Loucy (cell line): ENCODE results near the gene SARNP.

ENCODE experiments used
- H2AFZ ChIP-seq: fragments of 200-600 bp; sonication (generic); 2 replicates; pipeline ENCODE4 v1.6.0; 2016; ENCODE audit warnings: antibody characterized with exemption, mild to moderate bottlenecking, low read length, moderate library complexity
- H3F3A ChIP-seq: fragments of 200-600 bp; 2 replicates; pipeline ENCODE4 v1.6.0; 2016; ENCODE audit warnings: antibody characterized with exemption, low read depth, mild to moderate bottlenecking
- H3K27me3 ChIP-seq: fragments of 200-600 bp; sonication (generic); 2 replicates; pipeline ENCODE4 v1.6.1; 2014; ENCODE audit warnings: low read length, mild to moderate bottlenecking; ENCODE audit not compliant: insufficient read depth, poor library complexity, severe bottlenecking
- H3K36me3 ChIP-seq: fragments of 200-600 bp; sonication (generic); 2 replicates; pipeline ENCODE4 v1.6.1; 2016; ENCODE audit warnings: low read length; ENCODE audit not compliant: insufficient read depth
- H3K4me1 ChIP-seq: fragments of 200-600 bp; sonication (generic); 2 replicates; pipeline ENCODE4 v1.5.1; 2014; ENCODE audit warnings: low read length, mild to moderate bottlenecking; ENCODE audit not compliant: insufficient read depth, poor library complexity, severe bottlenecking
- H3K4me2 ChIP-seq: fragments of 200-600 bp; sonication (generic); 2 replicates; pipeline ENCODE4 v1.6.0; 2014; ENCODE audit warnings: antibody characterized with exemption, low read length, low read depth, mild to moderate bottlenecking; ENCODE audit not compliant: poor library complexity, severe bottlenecking
- H3K4me3 ChIP-seq: fragments of 200-600 bp; sonication (generic); 2 replicates; pipeline ENCODE4 v1.5.1; 2014; ENCODE audit warnings: low read length, mild to moderate bottlenecking, mixed read lengths; ENCODE audit not compliant: poor library complexity, severe bottlenecking
- H3K79me2 ChIP-seq: fragments of 200-600 bp; sonication (generic); 2 replicates; pipeline ENCODE4 v1.6.1; 2014; ENCODE audit warnings: low read length; ENCODE audit not compliant: insufficient read depth
- H3K9ac ChIP-seq: fragments of 200-600 bp; sonication (generic); 2 replicates; pipeline ENCODE4 v1.6.0; 2014; ENCODE audit warnings: mild to moderate bottlenecking, low read depth, low read length, moderate library complexity; ENCODE audit not compliant: poor library complexity, severe bottlenecking
- H3K9me2 ChIP-seq: fragments of 200-600 bp; sonication (generic); replicated peaks from 2 replicates; pipeline ENCODE4 v1.6.1; 2016; ENCODE audit warnings: low read depth, low read length, mixed read lengths
- H3K9me3 ChIP-seq: fragments of 200-600 bp; sonication (generic); 2 replicates; pipeline ENCODE4 v1.6.1; 2014; ENCODE audit warnings: mild to moderate bottlenecking, antibody characterized with exemption, low read length, low read depth; ENCODE audit not compliant: insufficient read depth
- H4K20me1 ChIP-seq: fragments of 200-600 bp; sonication (generic); 2 replicates; pipeline ENCODE4 v1.6.0; 2014; ENCODE audit warnings: antibody characterized with exemption, low read length, mild to moderate bottlenecking; ENCODE audit not compliant: insufficient read depth, poor library complexity, severe bottlenecking
- CTCF ChIP-seq: fragments of 200-600 bp; sonication (generic); conservative IDR thresholded peaks from 2 replicates; pipeline ENCODE4 v1.5.1; 2014; ENCODE audit warnings: mild to moderate bottlenecking, antibody characterized with exemption, low read length
- EZH2phosphoT487 ChIP-seq: fragments of 200-600 bp; IDR thresholded peaks from 2 replicates; pipeline ENCODE4 v1.6.1; 2018; ENCODE audit warnings: antibody characterized with exemption, mild to moderate bottlenecking, moderate library complexity, borderline replicate concordance

Gene SARNP

GRCh38 chr12:55741931-55742680 lies 75.4 kb downstream of the SARNP start:
- H3F3A ChIP-seq: peaks cover 3% of the 10 kb centered on the region; the same call in 1 of the 2 replicates
- peaks cover 11% of the 10 kb centered on the region for H4K20me1 ChIP-seq
- H3K36me3 ChIP-seq: no peaks in the 10 kb centered on the region
- no peaks in the 10 kb centered on the region for H3K9me2 ChIP-seq
- peak overlapping the region; percentile 73 for H3K9ac ChIP-seq
- peak overlapping the region; percentile 93 for H3K4me2 ChIP-seq
- peak overlapping the region; percentile 82 for H2AFZ ChIP-seq
- H3K27me3 ChIP-seq: no peaks in the 10 kb centered on the region
- peak overlapping the region; percentile 71 for H3K4me3 ChIP-seq
- no peaks in the 10 kb centered on the region for H3K9me3 ChIP-seq
- H3K4me1 ChIP-seq: peaks cover 41% of the 10 kb centered on the region
- no peak for TF ChIP-seq EZH2phosphoT487
- TF ChIP-seq CTCF: no peak
- peaks cover 25% of the 10 kb centered on the region for H3K79me2 ChIP-seq

DNA sequence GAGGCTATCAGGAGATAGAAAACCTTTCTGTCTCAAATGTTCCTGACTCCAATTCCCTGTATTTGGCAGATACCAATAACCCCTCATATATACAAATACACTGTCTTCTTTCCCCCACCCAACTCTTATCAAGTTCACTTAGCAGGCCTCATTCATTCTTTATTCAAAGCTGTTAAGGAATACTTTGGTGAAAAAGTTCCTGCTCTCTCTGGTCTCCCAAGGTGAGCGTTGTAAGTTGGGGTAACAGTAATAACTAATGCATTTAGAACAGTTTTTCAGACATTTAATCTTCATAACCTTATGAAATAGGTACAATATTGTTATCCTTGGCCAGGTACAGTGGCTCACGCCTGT lies 78.5 kb downstream of the SARNP start:
- TF ChIP-seq CTCF (no peak), EZH2phosphoT487 (no peak)

GRCh38 chr12:55738123-55739024 lies 79.2 kb downstream of the SARNP start:
- H3K4me3 ChIP-seq: peak overlapping the region; percentile 82
- H2AFZ ChIP-seq: peak overlapping the region; percentile 83
- TF ChIP-seq EZH2phosphoT487: no peak
- TF ChIP-seq CTCF: peak; percentile 95

More for the DNA sequence above, 78.5 kb downstream of the SARNP start:
- Histone ChIP-seq H3K9ac (no peak overlapping the region), H3K9me2 (no peaks in the 10 kb centered on the region), H3K79me2 (peaks cover 6% of the 10 kb centered on the region), H3K4me2 (peak overlapping the region; percentile 96), H2AFZ (no peak overlapping the region), H3F3A (no peaks in the 10 kb centered on the region), H3K4me3 (peak overlapping the region; percentile 82), H3K36me3 (no peaks in the 10 kb centered on the region), H3K4me1 (peaks cover 29% of the 10 kb centered on the region), H3K27me3 (no peaks in the 10 kb centered on the region), H3K9me3 (no peaks in the 10 kb centered on the region), H4K20me1 (no peaks in the 10 kb centered on the region)

More at GRCh38 chr12:55738123-55739024, 79.2 kb downstream of the SARNP start:
- H3F3A ChIP-seq: no peaks in the 10 kb centered on the region
- no peaks in the 10 kb centered on the region for H3K36me3 ChIP-seq
- no peaks in the 10 kb centered on the region for H3K9me3 ChIP-seq
- H4K20me1 ChIP-seq: no peaks in the 10 kb centered on the region
- H3K4me2 ChIP-seq: peak overlapping the region; percentile 96
- no peaks in the 10 kb centered on the region for H3K9me2 ChIP-seq
- H3K9ac ChIP-seq: peak overlapping the region; percentile 63
- H3K79me2 ChIP-seq: no peaks in the 10 kb centered on the region
- peaks cover 26% of the 10 kb centered on the region for H3K4me1 ChIP-seq
- no peaks in the 10 kb centered on the region for H3K27me3 ChIP-seq
